Body of pancreas (tissue), 4 donors: ENCODE measurements around the gene WBP2NL.

Experiments
- POLR2A ChIP-seq, 3 donors: fragments of 450-650 bp; IDR thresholded peaks; one replicate each; pipeline ENCODE4 v1.6.1; 2016; ENCODE audit warnings: antibody characterized with exemption in 3 of 3, mild to moderate bottlenecking in 2 of 3
- TF ChIP-seq, protein P1 (sequence below), 7 experiments: fragments of 450-650 bp in 4 of 7; fragments of 200-600 bp in 3 of 7; sonication (generic) in 3 of 7; IDR thresholded peaks; one replicate each; pipeline ENCODE4 v1.5.1; 2016 to 2019; ENCODE audit warnings: antibody characterized with exemption in 7 of 7

DNA sequence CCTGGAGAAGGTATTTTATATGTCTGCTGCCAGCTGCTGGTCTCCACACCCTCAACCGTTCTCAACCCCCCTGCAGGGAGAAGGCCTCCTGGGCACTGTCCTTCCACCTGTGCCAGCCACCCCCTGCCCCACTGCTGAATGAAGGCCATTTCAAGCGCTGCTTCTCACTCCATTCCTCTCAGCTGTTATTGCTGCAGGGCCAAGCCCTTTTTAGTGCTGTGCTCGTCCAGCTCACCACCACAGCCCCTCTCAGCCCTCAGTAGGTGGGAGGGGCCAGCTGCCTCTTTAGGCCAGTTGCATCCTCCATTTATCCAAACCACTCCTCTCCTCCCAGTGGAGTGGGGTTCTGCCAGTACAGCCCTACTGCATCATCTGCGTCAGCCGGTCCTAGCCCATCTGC lies 1.8 kb upstream of the WBP2NL start:
- TF ChIP-seq, protein P1, sequence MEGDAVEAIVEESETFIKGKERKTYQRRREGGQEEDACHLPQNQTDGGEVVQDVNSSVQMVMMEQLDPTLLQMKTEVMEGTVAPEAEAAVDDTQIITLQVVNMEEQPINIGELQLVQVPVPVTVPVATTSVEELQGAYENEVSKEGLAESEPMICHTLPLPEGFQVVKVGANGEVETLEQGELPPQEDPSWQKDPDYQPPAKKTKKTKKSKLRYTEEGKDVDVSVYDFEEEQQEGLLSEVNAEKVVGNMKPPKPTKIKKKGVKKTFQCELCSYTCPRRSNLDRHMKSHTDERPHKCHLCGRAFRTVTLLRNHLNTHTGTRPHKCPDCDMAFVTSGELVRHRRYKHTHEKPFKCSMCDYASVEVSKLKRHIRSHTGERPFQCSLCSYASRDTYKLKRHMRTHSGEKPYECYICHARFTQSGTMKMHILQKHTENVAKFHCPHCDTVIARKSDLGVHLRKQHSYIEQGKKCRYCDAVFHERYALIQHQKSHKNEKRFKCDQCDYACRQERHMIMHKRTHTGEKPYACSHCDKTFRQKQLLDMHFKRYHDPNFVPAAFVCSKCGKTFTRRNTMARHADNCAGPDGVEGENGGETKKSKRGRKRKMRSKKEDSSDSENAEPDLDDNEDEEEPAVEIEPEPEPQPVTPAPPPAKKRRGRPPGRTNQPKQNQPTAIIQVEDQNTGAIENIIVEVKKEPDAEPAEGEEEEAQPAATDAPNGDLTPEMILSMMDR (IDR thresholded peaks at IDR 0.05), result no peak
- TF ChIP-seq POLR2A (IDR thresholded peaks at IDR 0.05), result no peak
